Measurements from ENCODE around the gene C19orf73. TPM values are rescaled to one million over a fixed set of nuclear protein-coding genes. Genes with fewer than 3 reads are reported as not detected.

Gene C19orf73
- total RNA-seq, 1 experiment from 2014 or later = 2.2 TPM

DNA sequence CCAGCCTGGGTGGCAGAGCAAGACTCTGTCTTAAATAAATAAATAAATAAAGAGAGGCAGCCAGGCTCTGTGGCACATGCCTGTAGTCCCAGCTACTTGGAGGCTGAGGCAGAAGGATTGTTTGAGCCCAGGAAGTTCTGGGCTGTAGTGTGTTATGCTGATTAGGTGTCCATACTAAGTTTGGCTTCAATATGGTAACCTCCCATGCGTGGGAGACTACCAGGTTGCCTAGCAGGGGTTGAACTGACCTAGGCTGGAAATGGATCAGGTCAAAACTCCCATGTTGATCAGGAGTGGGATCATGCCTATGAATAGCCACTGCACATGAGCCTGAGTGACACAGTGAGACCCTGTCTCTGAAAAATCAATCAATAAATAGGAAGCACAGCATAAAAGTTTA lies 37.7 kb downstream of the C19orf73 start (continued):
- TF ChIP-seq, protein P1, sequence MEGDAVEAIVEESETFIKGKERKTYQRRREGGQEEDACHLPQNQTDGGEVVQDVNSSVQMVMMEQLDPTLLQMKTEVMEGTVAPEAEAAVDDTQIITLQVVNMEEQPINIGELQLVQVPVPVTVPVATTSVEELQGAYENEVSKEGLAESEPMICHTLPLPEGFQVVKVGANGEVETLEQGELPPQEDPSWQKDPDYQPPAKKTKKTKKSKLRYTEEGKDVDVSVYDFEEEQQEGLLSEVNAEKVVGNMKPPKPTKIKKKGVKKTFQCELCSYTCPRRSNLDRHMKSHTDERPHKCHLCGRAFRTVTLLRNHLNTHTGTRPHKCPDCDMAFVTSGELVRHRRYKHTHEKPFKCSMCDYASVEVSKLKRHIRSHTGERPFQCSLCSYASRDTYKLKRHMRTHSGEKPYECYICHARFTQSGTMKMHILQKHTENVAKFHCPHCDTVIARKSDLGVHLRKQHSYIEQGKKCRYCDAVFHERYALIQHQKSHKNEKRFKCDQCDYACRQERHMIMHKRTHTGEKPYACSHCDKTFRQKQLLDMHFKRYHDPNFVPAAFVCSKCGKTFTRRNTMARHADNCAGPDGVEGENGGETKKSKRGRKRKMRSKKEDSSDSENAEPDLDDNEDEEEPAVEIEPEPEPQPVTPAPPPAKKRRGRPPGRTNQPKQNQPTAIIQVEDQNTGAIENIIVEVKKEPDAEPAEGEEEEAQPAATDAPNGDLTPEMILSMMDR (IDR thresholded peaks at IDR 0.05 in 2 of 3, conservative IDR thresholded peaks at IDR 0.05 in 1 of 3; ENCODE audit: borderline replicate concordance in 1 of 3, insufficient read depth in 1 of 3, low read depth in 2 of 3, low read length in 2 of 3) = no peak
- TF ChIP-seq ELF1 (IDR thresholded peaks at IDR 0.05; ENCODE audit: borderline replicate concordance, low read depth) (no peak), RAD21 (IDR thresholded peaks at IDR 0.05; ENCODE audit: low read depth) (no peak)

DNA sequence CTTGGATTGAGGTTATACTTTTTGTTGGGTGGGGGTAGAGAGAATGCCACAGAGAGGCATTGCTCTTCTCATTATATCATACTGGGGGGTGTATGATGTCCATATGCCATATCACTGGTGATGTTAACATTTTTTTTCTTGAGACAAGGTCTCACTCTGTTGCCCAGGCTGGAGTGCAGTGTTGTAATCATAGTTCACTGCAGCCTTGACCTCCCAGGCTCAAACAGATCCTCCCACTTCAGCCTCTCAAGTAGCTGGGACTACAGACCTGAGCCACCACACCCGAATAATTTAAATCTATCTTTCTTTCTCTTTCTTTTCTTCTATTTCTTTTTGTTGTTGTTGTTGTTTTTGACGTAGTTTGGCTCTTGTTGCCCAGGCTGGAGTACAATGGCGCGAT lies 38.6 kb downstream of the C19orf73 start:
- Histone ChIP-seq H2AFZ (ENCODE audit: low read depth, low read length, poor library complexity, severe bottlenecking) (no peak overlapping the region), H3K27me3 (ENCODE audit: insufficient read depth, low read length) (no peaks in the 10 kb centered on the region), H3K4me2 (ENCODE audit: low read length) (no peak overlapping the region), H3K9me2 (ENCODE audit: insufficient read depth) (no peaks in the 10 kb centered on the region), H3K36me3 (ENCODE audit: control insufficient read depth in 1 of 2, insufficient read depth in 2 of 2, low read length in 2 of 2) (no peaks in the 10 kb centered on the region), H3K27ac (ENCODE audit: low read depth, low read length) (no peak overlapping the region), H3K9ac (ENCODE audit: low read length) (no peak overlapping the region), H4K20me1 (ENCODE audit: insufficient read depth) (no peaks in the 10 kb centered on the region), H3K9me3 (ENCODE audit: control insufficient read depth in 1 of 2, insufficient read depth in 1 of 2, low read depth in 1 of 2, low read length in 2 of 2) (no peaks in the 10 kb centered on the region), H3K4me1 (ENCODE audit: control insufficient read depth in 1 of 2, insufficient read depth in 2 of 2, low read length in 2 of 2) (peaks cover 0 to 9% of the 10 kb centered on the region in 2 experiments; a peak in 2 of 4 replicates), H3K79me2 (ENCODE audit: insufficient read depth, low read length) (peaks cover 2% of the 10 kb centered on the region), H3K4me3 (replicated peaks in 1 of 2; ENCODE audit: low read depth in 1 of 2, low read length in 2 of 2) (no peak overlapping the region)
- ATAC-seq (no peak), DNase-seq (ENCODE audit: low read depth, low spot score) (no peak)
- RAD21 ChIA-PET (ENCODE audit: low non-redundant PET in 1 of 2, low total read pairs in 2 of 2, uncharacterized antibody in 2 of 2, unreplicated experiment in 2 of 2) = no interaction called here
- CTCF ChIA-PET = no interaction called here
- intact Hi-C loops (cut with micrococcal nuclease) = no loop called here
- no TSS peak for BruUV-seq (replicated peaks)
- TF ChIP-seq EZH2 (IDR thresholded peaks at IDR 0.05) (no peak), ELF1 (IDR thresholded peaks at IDR 0.05; ENCODE audit: borderline replicate concordance, low read depth) (no peak), ZFX (IDR thresholded peaks at IDR 0.05) (no peak), EZH2phosphoT487 (IDR thresholded peaks at IDR 0.05; ENCODE audit: borderline replicate concordance) (no peak)
- TF ChIP-seq, protein P1 (IDR thresholded peaks at IDR 0.05 in 2 of 3, conservative IDR thresholded peaks at IDR 0.05 in 1 of 3; ENCODE audit: borderline replicate concordance in 1 of 3, insufficient read depth in 1 of 3, low read depth in 2 of 3, low read length in 2 of 3) = no peak
- POLR2A ChIA-PET = no interaction called here
